Measurements from ENCODE around the gene PHF21B. TPM values are rescaled to one million over a fixed set of nuclear protein-coding genes. Genes with fewer than 3 reads are reported as not detected.

PHF21B gene
- total and polyA plus RNA-seq, 7 experiments from 2014 or later: not detected

GRCh38 chr22:44845796-44846720 is 163.7 kb downstream of the PHF21B start:
- Histone ChIP-seq H3K4me1 (ENCODE audit: control insufficient read depth in 2 of 2, insufficient read depth in 2 of 2, low read length in 2 of 2) (no peaks in the 10 kb centered on the region), H3K36me3 (ENCODE audit: control insufficient read depth in 2 of 3, insufficient read depth in 3 of 3, low read length in 3 of 3) (no peaks in the 10 kb centered on the region), H3K4me3 (ENCODE audit: low read length) (no peak overlapping the region), H3K9me3 (ENCODE audit: control insufficient read depth in 2 of 3, low read length in 3 of 3) (no peaks in the 10 kb centered on the region), H3K27me3 (ENCODE audit: control insufficient read depth in 2 of 2, insufficient read depth in 2 of 2, low read length in 2 of 2) (no peaks in the 10 kb centered on the region), H3K27ac (ENCODE audit: low read depth, low read length) (no peak overlapping the region)
- Mint-ChIP-seq H3K36me3 (peaks cover 0 to 5% (median 4%) of the 10 kb centered on the region in 5 donors), H3K4me1 (no peaks in the 10 kb centered on the region), H3K4me3 (no peak overlapping the region), H3K9me3 (peaks cover 0 to 20% (median 9%) of the 10 kb centered on the region in 11 donors), H3K27ac (no peak overlapping the region), H3K27me3 (peaks cover 0 to 5% (median 0%) of the 10 kb centered on the region in 5 donors)
- CTCF ChIA-PET: no interaction called here
- POLR2A ChIA-PET: no interaction called here
- DNase-seq (no peak), ATAC-seq (no peak)
- intact Hi-C loops (cut with micrococcal nuclease): no loop called here

GRCh38 chr22:44845191-44845590 is 164.6 kb downstream of the PHF21B start:
- no peaks in the 10 kb centered on the region for H3K4me1 Mint-ChIP-seq
- H3K4me1 ChIP-seq (ENCODE audit: control insufficient read depth in 2 of 2, insufficient read depth in 2 of 2, low read length in 2 of 2): no peaks in the 10 kb centered on the region
- peaks cover 0 to 13% (median 3%) of the 10 kb centered on the region in 5 donors for H3K27me3 Mint-ChIP-seq
- DNase-seq (no peak), ATAC-seq (no peak)
- no peak overlapping the region for H3K27ac Mint-ChIP-seq
- H3K9me3 ChIP-seq (ENCODE audit: control insufficient read depth in 2 of 3, low read length in 3 of 3): no peaks in the 10 kb centered on the region
- no peak overlapping the region for H3K27ac ChIP-seq (ENCODE audit: low read depth, low read length)
- intact Hi-C loops (cut with micrococcal nuclease): no loop called here
- H3K4me3 Mint-ChIP-seq: no peak overlapping the region
- no peaks in the 10 kb centered on the region for H3K36me3 ChIP-seq (ENCODE audit: control insufficient read depth in 2 of 3, insufficient read depth in 3 of 3, low read length in 3 of 3)
- ChIA-PET CTCF (no interaction called here), POLR2A (no interaction called here)
- H3K27me3 ChIP-seq (ENCODE audit: control insufficient read depth in 2 of 2, insufficient read depth in 2 of 2, low read length in 2 of 2): no peaks in the 10 kb centered on the region
- H3K36me3 Mint-ChIP-seq: peaks cover 0 to 5% (median 4%) of the 10 kb centered on the region in 5 donors
- H3K4me3 ChIP-seq (ENCODE audit: low read length): no peak overlapping the region
- peaks cover 0 to 20% (median 9%) of the 10 kb centered on the region in 11 donors for H3K9me3 Mint-ChIP-seq

DNA sequence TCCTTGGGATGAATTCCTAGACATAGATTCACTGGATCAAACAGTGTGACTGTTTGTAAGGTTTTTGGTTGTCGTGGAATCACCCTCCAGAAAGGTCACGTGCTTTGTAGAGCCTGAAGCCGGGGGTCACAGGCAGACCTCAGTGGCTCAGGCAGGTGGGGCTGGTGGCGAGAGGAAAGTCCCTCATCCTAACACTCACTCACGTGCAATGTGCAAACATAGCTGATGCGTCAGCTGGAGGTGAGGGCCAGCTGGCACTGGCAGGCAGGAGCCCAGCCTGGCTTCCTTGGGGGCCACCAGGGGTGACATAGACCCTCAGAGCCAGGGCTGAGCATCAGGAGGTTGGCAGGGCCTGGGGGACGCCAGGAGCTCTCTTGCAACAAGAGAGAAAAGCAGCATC is 167.4 kb downstream of the PHF21B start:
- ChIA-PET CTCF (no interaction called here), POLR2A (no interaction called here)
- no peak overlapping the region for H3K4me3 ChIP-seq (ENCODE audit: low read length)
- H3K27me3 Mint-ChIP-seq: peaks cover 0 to 13% (median 3%) of the 10 kb centered on the region in 5 donors
- intact Hi-C loops (cut with micrococcal nuclease): no loop called here
- H3K9me3 Mint-ChIP-seq: peaks cover 0 to 20% (median 9%) of the 10 kb centered on the region in 11 donors
- no peaks in the 10 kb centered on the region for H3K9me3 ChIP-seq (ENCODE audit: control insufficient read depth in 2 of 3, low read length in 3 of 3)
- H3K4me1 ChIP-seq (ENCODE audit: control insufficient read depth in 2 of 2, insufficient read depth in 2 of 2, low read length in 2 of 2): no peaks in the 10 kb centered on the region
- no peaks in the 10 kb centered on the region for H3K4me1 Mint-ChIP-seq
- H3K27ac Mint-ChIP-seq: no peak overlapping the region
- DNase-seq (no peak), ATAC-seq (no peak)
- no peak overlapping the region for H3K4me3 Mint-ChIP-seq
- peaks cover 0 to 5% (median 4%) of the 10 kb centered on the region in 5 donors for H3K36me3 Mint-ChIP-seq
- H3K36me3 ChIP-seq (ENCODE audit: control insufficient read depth in 2 of 3, insufficient read depth in 3 of 3, low read length in 3 of 3): no peaks in the 10 kb centered on the region
- H3K27ac ChIP-seq (ENCODE audit: low read depth, low read length): no peak overlapping the region
- no peaks in the 10 kb centered on the region for H3K27me3 ChIP-seq (ENCODE audit: control insufficient read depth in 2 of 2, insufficient read depth in 2 of 2, low read length in 2 of 2)

GRCh38 chr22:44840611-44841322 is 169.0 kb downstream of the PHF21B start:
- Mint-ChIP-seq H3K4me1 (no peaks in the 10 kb centered on the region), H3K4me3 (no peak overlapping the region), H3K9me3 (peaks cover 0 to 25% (median 12%) of the 10 kb centered on the region in 11 donors), H3K27ac (no peak overlapping the region), H3K27me3 (peaks cover 0 to 20% (median 5%) of the 10 kb centered on the region in 5 donors), H3K36me3 (peaks cover 0 to 5% (median 4%) of the 10 kb centered on the region in 5 donors)
- ChIA-PET CTCF (no interaction called here), POLR2A (no interaction called here)
- Histone ChIP-seq H3K4me1 (ENCODE audit: control insufficient read depth in 2 of 2, insufficient read depth in 2 of 2, low read length in 2 of 2) (no peaks in the 10 kb centered on the region), H3K4me3 (ENCODE audit: low read length) (no peak overlapping the region), H3K9me3 (ENCODE audit: control insufficient read depth in 2 of 3, low read length in 3 of 3) (no peaks in the 10 kb centered on the region), H3K27ac (ENCODE audit: low read depth, low read length) (no peak overlapping the region), H3K36me3 (ENCODE audit: control insufficient read depth in 2 of 3, insufficient read depth in 3 of 3, low read length in 3 of 3) (no peaks in the 10 kb centered on the region), H3K27me3 (ENCODE audit: control insufficient read depth in 2 of 2, insufficient read depth in 2 of 2, low read length in 2 of 2) (no peaks in the 10 kb centered on the region)
- no peak for ATAC-seq
- intact Hi-C loops (cut with micrococcal nuclease): no loop called here
- DNase-seq: no peak

DNA sequence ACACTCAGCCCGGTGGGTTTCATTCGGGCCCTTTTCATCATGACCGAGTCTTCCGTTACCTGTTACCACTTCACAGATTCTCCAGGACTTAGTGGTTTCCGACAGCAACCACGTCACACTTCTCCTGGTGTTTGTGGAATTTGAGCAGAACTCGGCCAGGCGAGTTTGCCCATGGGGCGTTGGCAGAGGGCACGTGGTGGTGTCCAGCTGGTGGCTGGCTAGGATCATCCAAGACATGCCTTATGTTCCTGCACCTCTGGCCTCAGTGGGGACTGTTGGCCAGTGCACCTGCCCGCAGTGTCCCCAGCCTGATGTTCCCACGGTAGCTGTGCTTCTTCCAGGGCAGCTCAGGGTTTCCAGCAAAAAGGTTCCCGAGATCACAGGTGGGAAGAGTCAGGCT is 170.1 kb downstream of the PHF21B start:
- POLR2A ChIA-PET: no interaction called here
- no peak for DNase-seq
- peaks cover 3 to 26% (median 10%) of the 10 kb centered on the region in 11 donors for H3K9me3 Mint-ChIP-seq
- H3K4me3 Mint-ChIP-seq: no peak overlapping the region
- Histone ChIP-seq H3K36me3 (ENCODE audit: control insufficient read depth in 2 of 3, insufficient read depth in 3 of 3, low read length in 3 of 3) (no peaks in the 10 kb centered on the region), H3K9me3 (ENCODE audit: control insufficient read depth in 2 of 3, low read length in 3 of 3) (no peaks in the 10 kb centered on the region), H3K4me3 (ENCODE audit: low read length) (no peak overlapping the region), H3K27ac (ENCODE audit: low read depth, low read length) (no peak overlapping the region), H3K4me1 (ENCODE audit: control insufficient read depth in 2 of 2, insufficient read depth in 2 of 2, low read length in 2 of 2) (no peaks in the 10 kb centered on the region), H3K27me3 (ENCODE audit: control insufficient read depth in 2 of 2, insufficient read depth in 2 of 2, low read length in 2 of 2) (no peaks in the 10 kb centered on the region)
- CTCF ChIA-PET: no interaction called here
- no peaks in the 10 kb centered on the region for H3K4me1 Mint-ChIP-seq
- intact Hi-C loops (cut with micrococcal nuclease): no loop called here
- ATAC-seq: no peak
- H3K36me3 Mint-ChIP-seq: peaks cover 0 to 1% (median under 1%) of the 10 kb centered on the region in 5 donors
- H3K27ac Mint-ChIP-seq: no peak overlapping the region
- peaks cover 0 to 18% (median 8%) of the 10 kb centered on the region in 5 donors for H3K27me3 Mint-ChIP-seq

- Histone ChIP-seq H3K36me3 (ENCODE audit: control insufficient read depth in 2 of 3, insufficient read depth in 3 of 3, low read length in 3 of 3) (no peaks in the 10 kb centered on the region), H3K27me3 (ENCODE audit: control insufficient read depth in 2 of 2, insufficient read depth in 2 of 2, low read length in 2 of 2) (no peaks in the 10 kb centered on the region), H3K4me1 (ENCODE audit: control insufficient read depth in 2 of 2, insufficient read depth in 2 of 2, low read length in 2 of 2) (no peaks in the 10 kb centered on the region), H3K27ac (ENCODE audit: low read depth, low read length) (no peak overlapping the region), H3K9me3 (ENCODE audit: control insufficient read depth in 2 of 3, low read length in 3 of 3) (no peaks in the 10 kb centered on the region), H3K4me3 (ENCODE audit: low read length) (no peak overlapping the region)
- no peaks in the 10 kb centered on the region for H3K4me1 Mint-ChIP-seq
- DNase-seq (no peak), ATAC-seq (no peak)
- no peak overlapping the region for H3K4me3 Mint-ChIP-seq
- peaks cover 4 to 26% (median 10%) of the 10 kb centered on the region in 11 donors for H3K9me3 Mint-ChIP-seq
- H3K27ac Mint-ChIP-seq: no peak overlapping the region
- ChIA-PET CTCF (no interaction called here), POLR2A (no interaction called here)
- peaks cover under 1 to 20% (median 13%) of the 10 kb centered on the region in 5 donors for H3K27me3 Mint-ChIP-seq
- intact Hi-C loops (cut with micrococcal nuclease): no loop called here
- H3K36me3 Mint-ChIP-seq: no peaks in the 10 kb centered on the region
Measured at GRCh38 chr22:44839061-44839460, 170.7 kb downstream of the PHF21B start.

Data from naive thymus-derived CD4-positive, alpha-beta T cell (primary cell).